M059J (cell line): Measurements from ENCODE around the gene IGF1R. TPM values are rescaled to one million over a fixed set of nuclear protein-coding genes. Genes with fewer than 3 reads are reported as not detected.

ENCODE experiments used
- DNase-seq: peaks from one replicate; pipeline ENCODE4 v3.0.0-alpha.2; 2012; ENCODE audit warnings: low read depth
- total RNA-seq: library from RNA; depleted of rRNA; stranded (reverse); fragments of >200 nt; shearing (Covaris generic); gene quantifications from 2 replicates; pipeline ENCODE4 v1.2.3, GENCODE V29; 2014

The IGF1R gene
- total RNA-seq, 1 experiment from 2014 or later: 8.1 TPM

GRCh38 chr15:98881526-98882520, 233.5 kb downstream of the IGF1R start:
- peak; percentile 65 for DNase-seq

- DNase-seq: no peak
Measured at GRCh38 chr15:98883478-98883877, 235.1 kb downstream of the IGF1R start.

- DNase-seq: no peak
Measured at GRCh38 chr15:98884894-98885293, 236.6 kb downstream of the IGF1R start.

GRCh38 chr15:98887976-98888375, 239.6 kb downstream of the IGF1R start:
- no peak for DNase-seq

DNA sequence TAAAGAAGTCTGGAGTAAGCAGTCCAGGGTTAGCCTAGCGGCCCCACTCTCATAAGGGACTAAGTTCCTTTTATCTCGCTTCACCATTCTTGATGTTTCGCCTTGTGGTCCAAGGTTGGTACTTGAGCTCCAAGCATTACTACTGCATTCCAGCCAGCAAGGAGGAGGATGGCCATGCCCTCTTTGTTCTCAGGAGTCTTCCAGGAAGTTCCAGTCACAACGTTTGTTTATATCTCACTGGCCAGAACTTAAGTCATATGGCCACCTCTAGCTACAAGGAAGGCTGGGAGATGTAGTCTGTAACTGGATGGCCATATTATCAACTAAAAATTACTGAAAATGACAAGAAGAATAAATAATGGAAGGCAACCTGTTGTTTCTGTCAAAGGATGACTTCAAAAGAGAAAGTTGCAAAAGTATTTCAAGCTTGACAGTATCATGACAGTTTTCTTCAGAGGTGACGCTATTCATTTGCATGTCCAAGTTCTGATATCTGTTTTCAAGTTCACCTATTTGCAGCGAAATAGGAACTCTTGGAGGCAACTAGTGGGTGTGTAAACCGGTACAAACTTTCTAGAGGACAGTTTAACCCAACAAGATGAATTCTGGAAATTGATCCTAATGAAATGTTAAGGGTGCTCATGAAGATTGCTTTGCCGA, 240.6 kb downstream of the IGF1R start:
- peak; percentile 85 for DNase-seq

DNA sequence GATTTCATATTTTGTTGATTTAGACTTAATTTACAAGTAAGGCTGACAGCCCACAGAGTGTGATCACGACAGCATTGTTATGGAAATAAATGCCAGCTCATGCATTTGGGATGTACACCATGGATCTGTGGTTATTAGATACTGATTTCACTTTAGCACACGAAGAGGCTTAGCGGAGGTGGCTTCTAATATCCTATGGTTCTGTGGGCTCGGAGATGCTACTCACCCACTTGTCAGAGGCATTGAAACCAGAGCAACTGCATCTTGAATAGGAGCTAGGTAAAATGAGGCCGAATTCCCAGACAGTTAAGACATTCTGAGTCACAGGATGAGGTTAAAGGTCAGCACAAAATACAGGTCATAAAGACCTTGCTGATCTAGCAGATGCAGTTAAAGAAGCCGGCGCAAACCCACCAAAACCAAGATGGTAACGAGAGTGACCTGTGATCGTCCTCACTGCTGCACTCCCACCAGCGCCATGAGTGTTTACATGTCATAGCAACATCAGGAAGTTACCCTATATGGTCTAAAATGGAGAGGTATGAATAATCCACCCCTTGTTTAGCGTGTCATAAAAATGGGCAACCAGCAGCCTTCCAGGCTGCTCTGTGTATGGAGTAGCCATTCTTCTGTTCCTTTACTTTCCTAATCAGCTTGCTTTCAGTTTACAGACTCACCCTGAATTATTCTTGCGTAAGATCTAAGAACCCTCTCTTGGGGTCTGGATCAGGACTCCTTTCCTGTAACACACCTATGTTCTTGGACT, 241.8 kb downstream of the IGF1R start:
- peak; percentile 95 for DNase-seq

- no peak for DNase-seq
Measured at GRCh38 chr15:98891301-98891700, 243.0 kb downstream of the IGF1R start.

DNA sequence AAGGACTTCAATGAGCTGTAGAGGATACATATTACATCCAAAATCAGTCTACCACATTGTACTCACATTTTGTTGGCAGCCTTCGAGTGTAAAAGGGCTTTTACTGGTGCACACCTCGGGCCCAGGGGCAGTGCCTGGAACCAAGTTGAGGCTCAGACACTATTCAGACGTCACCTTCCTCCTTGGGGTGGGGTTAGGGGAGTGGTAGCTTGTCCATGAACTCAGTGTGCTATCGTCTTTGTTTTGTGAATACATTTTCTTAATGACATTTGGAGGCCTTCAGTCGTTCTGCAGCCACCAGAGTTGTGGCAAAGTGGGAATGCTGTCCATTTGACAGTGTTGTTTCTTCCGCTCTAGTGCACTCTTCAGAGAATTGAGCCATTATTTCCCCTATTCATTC, 245.1 kb downstream of the IGF1R start:
- peak; percentile 36 for DNase-seq

DNA sequence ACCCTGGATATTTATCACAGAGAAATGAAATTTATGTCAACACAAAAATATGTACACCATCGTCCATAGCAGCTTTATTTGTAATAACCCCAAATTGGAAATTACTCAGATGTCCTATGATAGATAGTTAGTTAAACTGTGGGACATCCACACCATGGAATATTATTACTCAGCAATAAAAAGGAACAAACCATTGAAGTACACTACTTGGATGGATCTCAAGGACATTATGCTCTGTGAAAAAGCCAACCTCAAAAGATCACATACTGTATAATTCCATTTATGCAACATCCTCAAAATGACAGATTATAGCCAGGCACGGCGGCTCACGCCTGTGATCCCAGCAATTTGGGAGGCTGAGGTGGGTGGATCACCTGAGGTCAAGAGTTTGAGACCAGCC, 246.0 kb downstream of the IGF1R start:
- DNase-seq: no peak

DNA sequence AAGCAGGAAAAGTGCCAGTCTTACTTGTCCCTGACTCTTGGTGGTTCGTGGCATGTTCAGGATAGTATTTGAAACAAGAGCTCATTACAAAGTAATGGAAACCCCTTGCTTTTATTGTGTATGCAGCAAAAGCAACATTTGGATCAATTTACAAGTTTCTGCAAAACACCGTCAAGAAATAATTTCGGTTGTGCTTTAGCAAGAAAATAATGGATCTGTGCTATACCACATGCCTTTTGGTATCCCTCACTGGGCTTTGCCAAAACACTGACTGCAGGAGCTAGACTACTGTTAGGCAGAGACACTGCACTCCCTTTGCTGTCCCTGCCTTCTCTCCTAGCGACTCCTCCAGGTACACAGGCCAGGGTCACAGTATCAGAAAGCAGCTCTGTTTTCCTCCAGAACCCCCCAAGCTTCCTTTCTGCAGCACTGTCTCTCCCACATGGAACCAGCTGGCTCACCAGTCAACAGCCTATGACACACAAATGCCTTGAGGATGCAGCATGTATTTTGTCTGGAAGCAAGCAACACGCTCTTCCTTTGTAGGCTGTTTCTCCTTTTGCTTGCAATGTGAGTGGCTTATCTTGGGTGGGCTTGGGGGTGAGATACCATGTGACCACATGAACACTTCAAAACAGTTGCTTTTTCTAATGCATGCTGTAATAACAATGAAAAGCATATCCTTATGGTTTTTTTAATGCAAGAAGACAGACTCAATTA, 247.8 kb downstream of the IGF1R start:
- DNase-seq: peak; percentile 75

DNA sequence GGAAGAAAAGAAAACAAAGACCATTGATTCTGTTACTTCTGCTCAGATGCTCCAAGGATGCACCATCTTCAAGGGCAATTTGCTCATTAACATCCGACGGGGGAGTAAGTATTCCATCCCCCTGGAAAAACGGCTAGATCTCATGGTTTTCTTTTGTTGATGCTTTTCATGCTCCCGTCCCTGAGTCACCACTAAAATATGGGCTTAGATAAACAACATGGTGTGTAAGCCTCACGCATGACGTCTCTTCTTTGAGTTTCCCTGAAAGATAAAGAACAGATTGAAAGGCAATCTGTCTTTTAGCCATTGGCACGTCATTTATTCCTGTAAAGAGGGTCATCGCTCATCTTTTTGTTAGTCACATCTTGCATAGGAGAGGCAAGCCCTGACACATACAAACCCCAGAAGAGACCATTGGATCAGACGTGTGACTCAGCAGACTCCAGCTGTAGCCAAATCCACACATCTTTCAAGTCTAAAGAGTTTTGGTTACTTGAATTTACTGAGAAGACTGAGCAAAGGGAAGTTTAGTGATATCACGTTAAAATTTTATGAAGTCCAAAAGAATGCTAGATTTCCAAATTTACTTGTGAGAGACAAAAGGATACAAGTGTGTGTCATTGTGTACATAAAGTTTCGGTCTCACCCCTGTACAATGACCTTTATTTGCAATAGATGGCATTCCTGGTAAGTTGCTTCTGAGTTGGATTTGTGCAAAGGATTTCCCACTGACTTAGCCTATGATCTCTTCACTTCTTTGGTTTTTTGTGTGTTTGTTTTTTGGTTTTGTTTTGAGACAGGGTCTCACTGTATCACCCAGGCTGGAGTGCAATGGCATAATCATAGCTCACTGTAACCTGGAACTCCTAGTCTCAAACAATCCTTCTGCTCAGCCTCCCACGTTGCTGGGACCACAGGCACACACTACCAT, 248.7 kb downstream of the IGF1R start:
- peak; percentile 100 for DNase-seq

DNA sequence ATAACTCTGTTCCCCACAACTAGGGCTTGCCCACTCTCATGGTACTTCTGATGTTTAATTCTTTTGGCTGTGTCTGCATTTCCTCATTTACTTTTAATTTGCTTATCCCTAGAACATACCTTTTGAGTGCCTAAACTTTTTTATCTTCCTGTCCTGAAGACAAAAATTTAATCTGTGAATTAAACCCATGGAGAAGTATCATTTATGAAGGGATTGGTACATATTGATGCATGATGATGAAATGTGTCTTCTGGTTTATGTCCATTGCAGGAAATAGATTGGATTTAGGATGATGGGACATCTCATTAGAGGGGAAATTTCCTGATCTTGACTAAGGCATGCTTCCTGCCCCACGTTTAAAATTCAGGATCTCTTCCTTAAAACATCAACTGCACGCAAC, 249.8 kb downstream of the IGF1R start:
- no peak for DNase-seq

DNA sequence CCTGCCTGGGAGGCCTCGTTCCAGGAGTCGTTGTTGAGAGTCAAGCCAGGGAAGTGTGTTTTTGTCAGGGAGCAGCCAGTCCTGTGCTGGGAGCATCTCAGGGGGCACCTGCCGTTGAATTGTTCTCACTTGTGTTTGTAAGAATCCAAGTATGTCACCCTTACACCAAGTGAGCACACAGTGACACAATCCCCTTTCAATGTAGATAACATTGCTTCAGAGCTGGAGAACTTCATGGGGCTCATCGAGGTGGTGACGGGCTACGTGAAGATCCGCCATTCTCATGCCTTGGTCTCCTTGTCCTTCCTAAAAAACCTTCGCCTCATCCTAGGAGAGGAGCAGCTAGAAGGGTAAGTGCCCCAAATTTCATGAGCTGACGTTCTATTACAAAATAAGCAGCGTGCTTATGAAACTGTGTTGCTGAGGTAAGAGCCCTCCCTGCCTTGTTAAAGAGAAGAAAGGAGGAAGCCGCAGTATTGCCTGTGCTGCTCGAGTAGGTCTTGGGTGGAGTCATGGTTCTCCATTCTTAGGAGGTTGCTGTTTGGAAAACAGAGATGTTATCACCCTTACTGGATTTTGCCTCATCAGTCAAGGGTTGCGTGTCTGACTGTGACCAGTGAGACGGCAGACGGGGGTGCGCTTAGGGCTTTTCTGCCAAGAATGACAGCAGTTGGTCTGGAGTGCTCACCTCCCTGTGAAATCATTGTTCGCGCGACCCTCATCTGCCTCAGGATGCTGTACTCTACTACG, 251.1 kb downstream of the IGF1R start:
- DNase-seq: no peak

GRCh38 chr15:98900356-98900755, 252.0 kb downstream of the IGF1R start:
- peak; percentile 39 for DNase-seq

GRCh38 chr15:98901434-98902072, 253.2 kb downstream of the IGF1R start:
- no peak for DNase-seq

DNA sequence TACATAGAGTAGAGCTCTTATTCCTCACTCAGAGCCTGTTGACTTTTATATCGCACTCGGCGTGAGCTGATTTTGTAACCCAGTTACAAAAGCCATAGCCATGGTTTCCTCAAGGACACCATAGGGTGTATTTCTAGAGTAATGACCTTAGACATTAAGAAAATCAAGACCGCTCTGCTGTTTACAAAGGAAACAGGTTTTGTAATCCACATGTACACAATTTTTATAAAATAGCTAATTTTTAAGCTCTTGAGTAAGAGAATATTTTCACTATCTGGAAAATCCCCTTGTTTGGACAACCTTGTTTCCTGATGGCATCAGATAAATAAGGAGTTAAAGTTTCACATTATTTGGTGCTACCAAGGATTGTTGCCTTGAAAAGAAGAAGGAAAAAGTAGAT, 254.6 kb downstream of the IGF1R start:
- no peak for DNase-seq

- peak; percentile 67 for DNase-seq
Measured at GRCh38 chr15:98903377-98904018, 255.2 kb downstream of the IGF1R start.

GRCh38 chr15:98904544-98904943, 256.2 kb downstream of the IGF1R start:
- DNase-seq: peak; percentile 67
